K562 (cell line): ENCODE results near the gene CNNM4. TPM values are rescaled to one million over a fixed set of nuclear protein-coding genes. Genes with fewer than 3 reads are reported as not detected.

Source experiments
- CBX3 ChIP-seq, 2 experiments: IDR thresholded peaks; 1 replicate in 1 of 2; 2 replicates in 1 of 2; pipeline ENCODE4 v1.6.1; 2012; ENCODE audit warnings: inconsistent platforms in 2 of 2, low read length in 2 of 2, borderline replicate concordance in 1 of 2, control low read depth in 1 of 2
- CREB1 ChIP-seq, 2 experiments: sonication (generic) in 1 of 2; formaldehyde crosslinking in 1 of 2; IDR thresholded peaks; 2 replicates each; pipeline versions ENCODE4 v1.6.1 to v1.8.0; 2012 to 2022; ENCODE audit warnings: inconsistent platforms in 1 of 2, mild to moderate bottlenecking in 1 of 2, missing genetic modification reagents in 1 of 2, moderate library complexity in 1 of 2
- DPF2 ChIP-seq: fragments of 450-650 bp; IDR thresholded peaks from 2 replicates; pipeline ENCODE4 v1.6.1; 2016
- EGR1 ChIP-seq: fragments of 450-650 bp; conservative IDR thresholded peaks from 2 replicates; pipeline ENCODE4 v1.6.1; 2017; ENCODE audit warnings: mild to moderate bottlenecking
- ELF4 ChIP-seq: fragments of 450-650 bp; formaldehyde crosslinking; IDR thresholded peaks from 2 replicates; pipeline ENCODE4 v1.4.0; 2022; ENCODE audit warnings: missing genetic modification characterization
- L3MBTL2 ChIP-seq: fragments of 450-650 bp; IDR thresholded peaks from 2 replicates; pipeline ENCODE4 v1.6.1; 2016; ENCODE audit warnings: mild to moderate bottlenecking, moderate library complexity
- NR2F6 ChIP-seq: fragments of 450-650 bp; formaldehyde crosslinking; IDR thresholded peaks from 2 replicates; pipeline ENCODE4 v1.4.0; 2020; ENCODE audit warnings: mild to moderate bottlenecking
- POLR2G ChIP-seq: fragments of 200-400 bp; formaldehyde crosslinking; IDR thresholded peaks from 2 replicates; pipeline ENCODE4 v1.6.1; 2017; ENCODE audit warnings: low read depth, mild to moderate bottlenecking, antibody characterized with exemption, low read length, moderate library complexity
- RBM22 ChIP-seq: fragments of 200-400 bp; formaldehyde crosslinking; IDR thresholded peaks from 2 replicates; pipeline ENCODE4 v1.6.1; 2018; ENCODE audit warnings: low read length, low read depth; ENCODE audit not compliant: poor library complexity, severe bottlenecking
- TARDBP ChIP-seq: fragments of 450-650 bp; IDR thresholded peaks from 2 replicates; pipeline ENCODE4 v1.6.1; 2016
- U2AF2 ChIP-seq: fragments of 200-400 bp; formaldehyde crosslinking; optimal IDR thresholded peaks from 2 replicates; pipeline ENCODE3; 2017; ENCODE audit warnings: low read depth, mild to moderate bottlenecking, low read length
- ZNF124 ChIP-seq: sonication (generic); formaldehyde crosslinking; IDR thresholded peaks from 2 replicates; pipeline ENCODE4 v1.8.1; 2022; ENCODE audit warnings: missing genetic modification reagents
- ZSCAN29 ChIP-seq: fragments of 450-650 bp; IDR thresholded peaks from 2 replicates; pipeline ENCODE4 v1.6.1; 2017
- polyA plus RNA-seq, 8 experiments: library from polyadenylated mRNA; depleted of rRNA in 4 of 8; stranded (reverse) in 5 of 8; unstranded in 3 of 8; fragments of >200 nt; fragmentation: Nextera tagmentation in 2 of 8; fragmentation: Illumina TruSeq in 1 of 8; extraction: Ambion mirVana in 2 of 8; extraction: Trizol in 1 of 8; gene quantifications; 2 replicates each; pipeline versions ENCODE4 v1.2.1 to v1.2.3, GENCODE V29; 2011 to 2014; ENCODE audit warnings: inconsistent platforms in 1 of 8, missing spikeins in 1 of 8
- total RNA-seq, 7 experiments: library from RNA; depleted of rRNA in 6 of 7; stranded (reverse); fragments of >200 nt in 6 of 7; fragmentation: Illumina TruSeq in 2 of 7; extraction: Trizol in 2 of 7; gene quantifications; 2 replicates each; pipeline versions ENCODE4 v1.2.1 to v1.2.3, GENCODE V29; 2011 to 2021; ENCODE audit warnings: low replicate concordance in 1 of 7
- TF ChIP-seq, protein P1 (sequence below): sonication (generic); formaldehyde crosslinking; IDR thresholded peaks from 2 replicates; pipeline ENCODE4 v1.8.0; 2023; ENCODE audit warnings: missing genetic modification reagents, mild to moderate bottlenecking, borderline replicate concordance
- TF ChIP-seq, protein P2 (sequence below): fragments of 450-650 bp; formaldehyde crosslinking; IDR thresholded peaks from 2 replicates; pipeline ENCODE4 v1.4.0; 2020; ENCODE audit warnings: mild to moderate bottlenecking, moderate library complexity
- TF ChIP-seq, protein P3 (sequence below): fragments of 250-450 bp; sonication (Bioruptor Pico); IDR thresholded peaks from 2 replicates; pipeline ENCODE4 v1.9.0; 2021; ENCODE audit warnings: mild to moderate bottlenecking, inconsistent platforms

The CNNM4 gene
- total and polyA plus RNA-seq, 9 of the 15 experiments (the other 6 are each of a cell fraction or from before 2014, with no cell fraction given) = 0.96 to 6.3 (median 2.8) TPM

DNA sequence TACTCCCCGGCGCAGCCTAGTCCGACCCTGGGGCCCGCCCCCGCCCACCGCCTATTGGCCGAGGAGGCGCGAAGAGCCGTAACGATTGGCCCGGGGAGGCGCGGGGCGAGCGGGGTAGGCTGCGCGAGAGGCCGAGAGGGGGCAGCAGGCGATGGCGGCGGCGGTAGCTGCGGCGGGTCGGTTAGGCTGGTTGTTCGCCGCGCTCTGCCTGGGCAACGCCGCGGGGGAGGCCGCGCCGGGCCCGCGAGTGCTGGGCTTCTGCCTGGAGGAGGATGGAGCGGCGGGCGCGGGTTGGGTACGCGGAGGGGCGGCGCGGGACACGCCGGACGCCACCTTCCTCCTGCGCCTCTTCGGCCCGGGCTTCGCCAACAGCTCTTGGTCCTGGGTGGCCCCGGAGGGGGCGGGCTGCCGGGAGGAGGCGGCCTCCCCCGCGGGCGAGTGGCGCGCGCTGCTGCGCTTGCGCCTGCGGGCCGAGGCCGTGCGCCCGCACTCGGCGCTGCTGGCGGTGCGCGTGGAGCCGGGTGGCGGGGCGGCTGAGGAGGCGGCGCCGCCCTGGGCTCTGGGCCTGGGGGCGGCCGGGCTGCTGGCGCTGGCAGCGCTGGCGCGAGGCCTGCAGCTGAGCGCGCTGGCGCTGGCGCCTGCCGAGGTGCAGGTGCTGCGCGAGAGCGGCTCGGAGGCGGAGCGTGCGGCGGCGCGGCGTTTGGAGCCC is 55.6 kb downstream of the CNNM4 start, which contains the start of gene CNNM3 (continued):
- TF ChIP-seq, protein P1, sequence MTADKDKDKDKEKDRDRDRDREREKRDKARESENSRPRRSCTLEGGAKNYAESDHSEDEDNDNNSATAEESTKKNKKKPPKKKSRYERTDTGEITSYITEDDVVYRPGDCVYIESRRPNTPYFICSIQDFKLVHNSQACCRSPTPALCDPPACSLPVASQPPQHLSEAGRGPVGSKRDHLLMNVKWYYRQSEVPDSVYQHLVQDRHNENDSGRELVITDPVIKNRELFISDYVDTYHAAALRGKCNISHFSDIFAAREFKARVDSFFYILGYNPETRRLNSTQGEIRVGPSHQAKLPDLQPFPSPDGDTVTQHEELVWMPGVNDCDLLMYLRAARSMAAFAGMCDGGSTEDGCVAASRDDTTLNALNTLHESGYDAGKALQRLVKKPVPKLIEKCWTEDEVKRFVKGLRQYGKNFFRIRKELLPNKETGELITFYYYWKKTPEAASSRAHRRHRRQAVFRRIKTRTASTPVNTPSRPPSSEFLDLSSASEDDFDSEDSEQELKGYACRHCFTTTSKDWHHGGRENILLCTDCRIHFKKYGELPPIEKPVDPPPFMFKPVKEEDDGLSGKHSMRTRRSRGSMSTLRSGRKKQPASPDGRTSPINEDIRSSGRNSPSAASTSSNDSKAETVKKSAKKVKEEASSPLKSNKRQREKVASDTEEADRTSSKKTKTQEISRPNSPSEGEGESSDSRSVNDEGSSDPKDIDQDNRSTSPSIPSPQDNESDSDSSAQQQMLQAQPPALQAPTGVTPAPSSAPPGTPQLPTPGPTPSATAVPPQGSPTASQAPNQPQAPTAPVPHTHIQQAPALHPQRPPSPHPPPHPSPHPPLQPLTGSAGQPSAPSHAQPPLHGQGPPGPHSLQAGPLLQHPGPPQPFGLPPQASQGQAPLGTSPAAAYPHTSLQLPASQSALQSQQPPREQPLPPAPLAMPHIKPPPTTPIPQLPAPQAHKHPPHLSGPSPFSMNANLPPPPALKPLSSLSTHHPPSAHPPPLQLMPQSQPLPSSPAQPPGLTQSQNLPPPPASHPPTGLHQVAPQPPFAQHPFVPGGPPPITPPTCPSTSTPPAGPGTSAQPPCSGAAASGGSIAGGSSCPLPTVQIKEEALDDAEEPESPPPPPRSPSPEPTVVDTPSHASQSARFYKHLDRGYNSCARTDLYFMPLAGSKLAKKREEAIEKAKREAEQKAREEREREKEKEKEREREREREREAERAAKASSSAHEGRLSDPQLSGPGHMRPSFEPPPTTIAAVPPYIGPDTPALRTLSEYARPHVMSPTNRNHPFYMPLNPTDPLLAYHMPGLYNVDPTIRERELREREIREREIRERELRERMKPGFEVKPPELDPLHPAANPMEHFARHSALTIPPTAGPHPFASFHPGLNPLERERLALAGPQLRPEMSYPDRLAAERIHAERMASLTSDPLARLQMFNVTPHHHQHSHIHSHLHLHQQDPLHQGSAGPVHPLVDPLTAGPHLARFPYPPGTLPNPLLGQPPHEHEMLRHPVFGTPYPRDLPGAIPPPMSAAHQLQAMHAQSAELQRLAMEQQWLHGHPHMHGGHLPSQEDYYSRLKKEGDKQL (CRISPR knock-in tag) = no peak
- TF ChIP-seq ELF4 (CRISPR knock-in tag) = no peak
- TF ChIP-seq CREB1 (IDR thresholded peaks at IDR 0.05) = no peak
- peak; percentile 58; the same call in 1 of the 2 replicates for TF ChIP-seq CREB1 (CRISPR knock-in tag; IDR thresholded peaks at IDR 0.05)
- TF ChIP-seq EGR1 = peak; percentile 66; the same call in 1 of the 2 replicates
- 0 out of 2 replicates have a peak, but pooled peaks have one; percentile 30 for TF ChIP-seq L3MBTL2
- no peak for TF ChIP-seq U2AF2
- peak; percentile 93 for TF ChIP-seq POLR2G
- no peak for TF ChIP-seq CBX3 (IDR thresholded peaks at IDR 0.05; ENCODE audit: borderline replicate concordance in 1 of 2, low read length in 2 of 2)
- peak; percentile 64 for TF ChIP-seq TARDBP
- no peak for TF ChIP-seq DPF2
- no peak for TF ChIP-seq ZSCAN29
- TF ChIP-seq, protein P2, sequence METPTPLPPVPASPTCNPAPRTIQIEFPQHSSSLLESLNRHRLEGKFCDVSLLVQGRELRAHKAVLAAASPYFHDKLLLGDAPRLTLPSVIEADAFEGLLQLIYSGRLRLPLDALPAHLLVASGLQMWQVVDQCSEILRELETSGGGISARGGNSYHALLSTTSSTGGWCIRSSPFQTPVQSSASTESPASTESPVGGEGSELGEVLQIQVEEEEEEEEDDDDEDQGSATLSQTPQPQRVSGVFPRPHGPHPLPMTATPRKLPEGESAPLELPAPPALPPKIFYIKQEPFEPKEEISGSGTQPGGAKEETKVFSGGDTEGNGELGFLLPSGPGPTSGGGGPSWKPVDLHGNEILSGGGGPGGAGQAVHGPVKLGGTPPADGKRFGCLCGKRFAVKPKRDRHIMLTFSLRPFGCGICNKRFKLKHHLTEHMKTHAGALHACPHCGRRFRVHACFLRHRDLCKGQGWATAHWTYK = peak; percentile 15; the same call in 1 of the 2 replicates
- no peak for TF ChIP-seq NR2F6 (CRISPR knock-in tag)
- peak; percentile 57 for TF ChIP-seq RBM22
- TF ChIP-seq, protein P3, sequence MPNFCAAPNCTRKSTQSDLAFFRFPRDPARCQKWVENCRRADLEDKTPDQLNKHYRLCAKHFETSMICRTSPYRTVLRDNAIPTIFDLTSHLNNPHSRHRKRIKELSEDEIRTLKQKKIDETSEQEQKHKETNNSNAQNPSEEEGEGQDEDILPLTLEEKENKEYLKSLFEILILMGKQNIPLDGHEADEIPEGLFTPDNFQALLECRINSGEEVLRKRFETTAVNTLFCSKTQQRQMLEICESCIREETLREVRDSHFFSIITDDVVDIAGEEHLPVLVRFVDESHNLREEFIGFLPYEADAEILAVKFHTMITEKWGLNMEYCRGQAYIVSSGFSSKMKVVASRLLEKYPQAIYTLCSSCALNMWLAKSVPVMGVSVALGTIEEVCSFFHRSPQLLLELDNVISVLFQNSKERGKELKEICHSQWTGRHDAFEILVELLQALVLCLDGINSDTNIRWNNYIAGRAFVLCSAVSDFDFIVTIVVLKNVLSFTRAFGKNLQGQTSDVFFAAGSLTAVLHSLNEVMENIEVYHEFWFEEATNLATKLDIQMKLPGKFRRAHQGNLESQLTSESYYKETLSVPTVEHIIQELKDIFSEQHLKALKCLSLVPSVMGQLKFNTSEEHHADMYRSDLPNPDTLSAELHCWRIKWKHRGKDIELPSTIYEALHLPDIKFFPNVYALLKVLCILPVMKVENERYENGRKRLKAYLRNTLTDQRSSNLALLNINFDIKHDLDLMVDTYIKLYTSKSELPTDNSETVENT (CRISPR knock-in tag) = peak; percentile 63; the same call in 1 of the 2 replicates
- TF ChIP-seq ZNF124 (CRISPR knock-in tag) = no peak
